ENCODE data around the gene ALG1L2.
"Not testable (repeated sequence)": the region's sequence is repeated elsewhere in the genome, so short reads cannot be mapped to it uniquely, and the experiment has no call there.

The ALG1L2 gene, protein sequence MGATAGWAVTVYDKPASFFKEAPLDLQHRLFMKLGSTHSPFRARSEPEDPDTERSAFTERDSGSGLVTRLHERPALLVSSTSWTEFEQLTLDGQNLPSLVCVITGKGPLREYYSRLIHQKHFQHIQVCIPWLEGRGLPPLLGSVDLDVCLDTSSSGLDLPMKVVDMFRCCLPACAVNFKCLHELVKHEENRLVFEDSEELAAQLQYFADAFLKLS
- total RNA-seq = 0.13 to 1.1 reads per million in 2 experiments

DNA sequence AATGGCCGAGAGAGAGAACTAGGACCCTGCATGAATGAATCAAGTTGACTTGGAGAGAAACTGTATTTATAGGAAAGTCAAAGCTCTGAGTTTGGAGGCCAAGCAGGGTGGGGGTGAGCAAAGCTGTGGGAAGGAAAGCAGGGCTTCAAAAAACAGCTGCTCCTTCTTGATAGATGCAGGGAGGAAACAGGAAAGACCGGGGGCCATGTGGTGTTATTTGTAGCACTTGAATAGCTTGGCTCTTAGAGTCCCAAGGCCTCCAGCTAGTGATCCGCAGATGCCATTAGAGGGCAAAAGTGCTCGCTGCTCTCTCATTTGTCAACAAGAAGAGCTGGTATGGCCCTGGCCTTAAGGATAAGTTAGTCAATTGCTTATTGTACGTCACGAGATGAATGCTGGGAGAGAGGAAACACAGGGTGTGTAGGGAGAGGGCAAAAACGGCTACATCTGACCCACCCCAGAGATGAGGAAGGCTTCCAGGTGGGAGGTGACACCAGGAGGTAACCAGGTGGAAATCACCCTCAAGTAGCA lies at the start of gene ALG1L2:
Gene ALG1L2 (plus strand): TSS at position 481 of the 531 bp plus-strand sequence. CDS start 186 bp downstream, outside the sequence.
- no peak for DNase-seq (ENCODE audit: low read depth)

DNA sequence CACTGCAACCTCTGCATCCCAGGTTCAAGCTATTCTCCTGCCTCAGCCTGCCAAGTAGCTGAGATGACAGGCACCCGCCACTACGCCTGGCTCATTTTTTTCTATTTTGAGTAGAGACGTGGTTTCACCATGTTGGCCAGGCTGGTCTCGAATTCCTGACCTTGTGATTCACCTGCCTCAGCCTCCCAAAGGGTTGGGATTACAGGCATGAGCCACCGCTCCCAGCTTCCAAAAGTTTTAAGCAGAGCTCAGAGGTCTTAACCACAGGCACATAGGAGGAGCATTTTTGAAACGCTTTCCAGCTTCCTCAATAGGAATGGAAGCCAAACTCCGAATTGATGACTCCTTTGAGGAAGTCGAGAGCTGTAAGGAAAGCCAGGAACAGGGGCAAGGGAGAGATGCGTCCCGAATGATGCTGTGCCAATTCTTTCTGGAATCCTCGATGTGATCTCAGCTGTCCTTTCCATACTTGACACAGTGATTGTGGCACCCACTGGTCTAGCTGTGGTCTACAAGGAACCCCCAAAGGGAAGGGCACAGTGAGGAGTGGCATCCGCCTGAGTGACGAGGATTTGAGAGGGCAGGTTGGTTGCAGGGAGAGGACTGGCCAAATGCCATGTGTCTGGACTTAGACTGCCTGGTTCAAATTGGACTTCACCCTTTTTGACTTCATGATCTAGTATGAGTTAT lies 44.4 kb upstream of the ALG1L2 start:
- DNase-seq (ENCODE audit: low read depth) = not testable (repeated sequence)

DNA sequence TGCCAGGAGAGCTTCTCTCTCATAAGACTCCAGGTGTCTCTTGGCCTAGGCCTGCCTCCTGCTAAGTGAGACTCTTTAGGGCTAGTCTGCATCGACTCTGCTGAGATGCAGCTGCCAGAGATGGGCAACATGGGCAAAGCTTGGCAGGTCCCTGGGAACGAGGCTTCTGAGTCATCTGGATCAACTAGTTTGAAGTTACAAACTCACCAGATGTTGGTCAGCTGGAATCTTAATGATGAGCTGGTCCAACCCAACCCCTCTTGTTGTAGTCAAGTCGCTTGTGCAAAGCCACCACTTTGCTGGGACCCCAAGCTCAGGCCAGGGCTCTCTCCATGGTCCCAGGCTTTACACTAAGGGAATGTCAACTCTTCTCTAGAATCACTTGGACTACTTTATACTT lies 38.9 kb upstream of the ALG1L2 start:
- not testable (repeated sequence) for DNase-seq (ENCODE audit: low read depth)

DNA sequence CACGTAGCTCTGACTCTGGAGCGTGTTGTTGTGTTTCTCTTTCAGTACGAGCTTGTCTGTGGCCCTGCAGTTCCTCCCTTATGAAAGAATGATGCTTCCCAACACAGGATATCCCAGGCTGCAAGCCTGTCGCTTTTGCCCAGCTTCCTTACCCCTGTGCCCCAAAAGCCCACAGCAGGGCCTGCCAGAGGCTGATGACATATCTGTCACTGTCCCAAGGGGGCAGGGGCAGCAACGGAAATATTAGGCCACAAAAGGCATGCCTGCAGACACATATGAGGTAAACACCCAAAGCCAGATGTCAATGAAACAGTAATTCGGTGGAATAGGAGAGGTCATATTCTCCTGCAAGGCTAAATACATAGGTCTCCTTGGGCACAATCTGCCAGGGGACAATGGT lies 38.0 kb upstream of the ALG1L2 start:
- DNase-seq (ENCODE audit: low read depth) = not testable (repeated sequence)

DNA sequence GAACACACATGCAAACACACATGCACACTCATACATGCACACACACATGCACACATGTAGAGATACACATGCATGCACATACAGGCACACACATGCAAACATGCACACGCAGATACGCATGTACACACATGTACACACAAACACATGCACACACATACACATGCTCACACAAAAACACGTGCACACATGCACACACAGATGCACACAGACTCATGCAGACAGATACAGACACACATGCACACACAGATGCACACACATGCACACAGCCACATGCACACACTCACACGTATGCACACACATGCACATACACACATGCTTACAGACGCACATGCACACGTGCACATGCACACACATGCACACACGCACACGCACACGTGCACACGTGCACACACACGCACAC lies 37.3 kb upstream of the ALG1L2 start:
- no peak for DNase-seq (ENCODE audit: low read depth)

DNA sequence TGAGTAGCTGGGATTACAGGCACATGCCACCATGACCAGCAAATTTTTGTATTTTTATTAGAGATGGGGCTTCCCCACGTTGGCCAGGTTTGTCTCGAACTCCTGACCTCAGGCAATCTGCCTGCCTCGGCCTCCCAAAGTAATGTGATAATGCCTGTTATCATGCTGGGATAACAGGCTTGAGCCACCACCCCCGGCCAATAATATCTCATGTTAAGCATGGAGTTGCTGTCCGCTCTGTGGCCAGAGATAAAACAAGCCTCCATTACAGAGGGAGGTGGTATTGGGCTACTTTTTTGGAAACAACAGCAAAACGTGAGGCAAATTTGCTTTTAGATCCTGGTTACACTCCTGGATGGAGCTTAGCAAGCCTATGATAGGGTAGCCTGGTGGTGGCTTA lies 32.9 kb upstream of the ALG1L2 start:
- DNase-seq (ENCODE audit: low read depth) = no peak

DNA sequence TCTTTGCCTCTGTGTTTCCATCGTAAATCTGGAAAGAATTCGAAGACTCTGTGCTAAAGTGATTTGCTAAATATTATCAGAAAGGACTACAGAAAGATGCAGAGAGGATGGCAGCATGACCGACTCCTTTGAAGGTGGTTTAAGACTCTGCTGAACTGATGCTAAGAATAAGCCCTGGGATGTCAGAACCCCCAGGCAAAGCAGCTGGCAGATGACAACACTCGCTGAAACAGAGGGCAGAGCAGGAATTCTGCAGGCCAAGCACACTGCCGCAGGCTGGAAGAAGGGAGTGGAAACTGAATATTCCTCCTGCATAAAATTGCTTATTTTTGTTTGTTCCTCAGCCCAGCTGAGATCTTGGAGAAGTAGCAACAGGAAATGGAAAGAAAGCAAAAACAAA lies 29.3 kb upstream of the ALG1L2 start:
- not testable (repeated sequence) for DNase-seq (ENCODE audit: low read depth)

DNA sequence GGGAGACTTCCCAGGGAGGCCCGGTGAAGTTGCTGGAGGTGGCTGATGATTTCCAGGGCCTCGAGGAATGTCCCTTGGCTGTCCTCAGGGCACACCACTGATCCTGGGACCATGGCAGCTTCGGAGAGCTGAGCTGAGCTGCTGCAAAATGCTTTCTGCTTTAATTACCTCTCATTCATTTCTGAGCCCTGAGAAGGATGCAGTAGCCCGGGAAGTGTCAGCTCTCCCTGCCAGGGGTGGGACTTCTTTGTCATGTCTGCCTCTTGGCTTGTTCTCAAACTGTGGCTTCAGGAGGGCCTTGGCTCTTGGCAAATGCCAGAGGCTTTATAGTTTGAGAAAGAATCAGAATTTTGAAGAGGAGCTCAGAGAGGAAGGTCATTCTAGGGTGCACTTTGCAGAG lies 28.7 kb upstream of the ALG1L2 start:
- not testable (repeated sequence) for DNase-seq (ENCODE audit: low read depth)

DNA sequence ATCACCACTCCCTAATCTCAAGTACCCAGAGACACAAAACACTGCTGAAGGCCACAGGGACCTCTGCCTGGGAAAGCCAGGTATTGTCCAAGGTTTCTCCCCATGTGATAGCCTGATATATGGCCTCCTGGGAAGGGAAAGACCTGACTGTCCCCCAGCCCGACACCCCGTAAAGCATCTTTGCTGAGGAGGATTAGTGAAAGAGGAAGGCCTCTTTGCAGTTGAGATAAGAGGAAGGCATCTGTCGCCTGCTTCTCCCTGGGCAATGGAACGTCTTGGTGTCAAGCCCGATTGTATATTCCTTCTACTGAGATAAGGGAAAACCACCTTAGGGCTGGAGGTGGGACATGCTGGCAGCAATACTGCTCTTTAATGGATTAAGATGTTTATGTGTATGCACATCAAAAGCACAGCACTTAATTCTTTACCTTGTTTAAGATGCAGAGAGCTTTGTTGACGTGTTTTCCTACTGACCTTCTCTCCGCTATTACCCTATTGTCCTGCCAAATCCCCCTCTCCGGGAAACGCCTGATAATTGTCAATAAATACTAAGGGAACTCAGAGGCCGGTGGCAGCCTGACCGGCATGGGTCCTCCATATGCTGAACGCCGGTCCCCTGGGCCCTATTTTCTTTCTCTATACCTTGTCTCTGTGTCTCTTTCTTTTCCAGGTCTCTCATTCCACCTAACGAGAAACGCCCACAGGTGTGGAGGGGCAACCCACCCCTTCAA lies 23.9 kb upstream of the ALG1L2 start:
- not testable (repeated sequence) for DNase-seq (ENCODE audit: low read depth)

DNA sequence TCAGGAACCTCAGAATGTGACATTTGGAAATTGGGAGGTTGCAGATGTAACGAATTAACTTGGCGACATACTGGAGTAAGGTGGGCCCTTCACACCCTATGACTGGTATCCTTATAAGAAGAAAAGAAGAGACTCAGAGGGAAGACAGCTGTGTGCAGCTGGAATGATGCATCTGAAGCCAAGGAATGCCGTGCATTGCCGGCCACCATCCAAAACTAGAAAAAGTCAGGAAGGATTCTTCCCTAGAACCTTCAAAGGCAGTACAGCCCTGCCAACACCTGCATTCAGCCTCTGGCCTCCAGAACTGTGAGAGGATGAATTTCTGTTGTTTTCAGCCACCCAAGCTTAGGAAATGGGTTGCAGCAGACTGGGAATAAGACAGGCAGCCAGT lies 23.4 kb upstream of the ALG1L2 start:
- not testable (repeated sequence) for DNase-seq (ENCODE audit: low read depth)

DNA sequence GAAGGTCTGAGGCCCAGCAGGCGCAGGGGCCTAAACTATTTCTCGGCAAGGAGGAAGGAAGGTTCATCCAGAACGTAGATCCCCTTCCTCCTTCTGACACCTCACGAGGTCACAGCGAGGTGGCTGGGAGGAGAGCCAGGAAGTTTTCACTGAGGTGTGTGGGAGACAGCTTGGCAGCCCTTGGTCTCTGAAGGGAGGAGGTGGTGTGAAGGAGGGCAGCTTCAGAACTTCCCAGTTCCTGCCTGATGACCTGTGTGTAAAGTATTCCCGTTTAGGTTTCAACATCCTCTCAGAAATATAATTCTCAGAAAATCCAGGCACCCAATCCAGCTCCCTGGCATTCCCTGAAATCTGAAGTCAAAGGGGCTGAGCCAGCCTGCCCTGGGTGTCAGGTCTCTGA lies 22.9 kb upstream of the ALG1L2 start:
- not testable (repeated sequence) for DNase-seq (ENCODE audit: low read depth)

DNA sequence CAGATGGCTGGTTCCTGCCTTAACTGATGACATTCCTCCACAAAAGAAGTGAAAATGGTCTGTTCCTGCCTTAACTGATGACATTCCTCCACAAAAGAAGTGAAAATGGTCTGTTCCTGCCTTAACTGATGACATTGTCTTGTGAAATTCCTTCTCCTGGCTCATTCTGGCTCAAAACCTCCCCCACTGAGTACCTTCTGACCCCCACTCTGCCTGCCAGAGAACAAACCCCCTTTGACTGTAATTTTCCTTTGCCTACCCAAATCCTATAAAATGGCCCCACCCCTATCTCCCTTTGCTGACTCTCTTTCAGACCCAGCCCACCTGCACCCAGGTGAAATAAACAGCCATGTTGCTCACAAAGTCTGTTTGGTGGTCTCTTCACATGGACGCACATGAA lies 22.5 kb upstream of the ALG1L2 start:
- DNase-seq (ENCODE audit: low read depth) = not testable (repeated sequence)

DNA sequence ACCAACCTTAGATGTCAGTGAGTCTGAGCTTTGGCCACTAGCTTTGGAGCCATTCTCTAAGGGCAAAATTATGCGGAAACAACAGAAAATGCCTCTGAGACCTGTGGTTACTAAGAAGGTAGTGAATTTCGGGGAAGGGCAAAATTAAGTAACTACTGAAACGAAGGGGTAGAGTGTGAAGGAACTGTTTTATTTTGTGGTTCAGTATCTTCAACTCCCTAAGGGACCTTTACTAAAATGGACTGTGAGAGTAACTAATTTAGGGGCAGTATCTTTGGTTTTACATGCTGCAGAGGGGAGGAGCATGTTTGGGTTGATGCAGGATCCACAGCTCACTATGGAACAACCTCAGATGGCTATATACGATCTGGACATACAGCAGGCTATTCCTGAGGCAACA lies 8.0 kb upstream of the ALG1L2 start:
- no peak for DNase-seq (ENCODE audit: low read depth)

DNA sequence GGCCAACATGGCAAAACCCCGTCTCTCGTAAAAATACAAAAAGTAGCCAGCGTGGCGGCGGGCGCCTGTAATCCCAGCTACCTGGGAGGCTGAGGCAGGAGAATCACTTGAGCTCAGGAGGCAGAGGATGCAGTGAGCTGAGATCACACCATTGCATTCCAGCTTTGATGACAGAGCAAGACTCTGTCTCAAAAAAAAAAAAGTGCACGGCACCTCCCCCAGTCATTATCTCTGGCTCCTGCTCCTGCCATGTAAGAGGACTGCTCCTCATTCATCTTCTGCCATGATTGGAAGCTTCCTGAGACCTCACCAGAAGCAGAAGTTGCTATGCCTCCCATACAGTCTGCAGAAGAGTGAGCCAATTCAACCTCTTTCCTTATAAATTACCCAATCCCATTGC lies 4.0 kb upstream of the ALG1L2 start:
- no peak for DNase-seq (ENCODE audit: low read depth)

DNA sequence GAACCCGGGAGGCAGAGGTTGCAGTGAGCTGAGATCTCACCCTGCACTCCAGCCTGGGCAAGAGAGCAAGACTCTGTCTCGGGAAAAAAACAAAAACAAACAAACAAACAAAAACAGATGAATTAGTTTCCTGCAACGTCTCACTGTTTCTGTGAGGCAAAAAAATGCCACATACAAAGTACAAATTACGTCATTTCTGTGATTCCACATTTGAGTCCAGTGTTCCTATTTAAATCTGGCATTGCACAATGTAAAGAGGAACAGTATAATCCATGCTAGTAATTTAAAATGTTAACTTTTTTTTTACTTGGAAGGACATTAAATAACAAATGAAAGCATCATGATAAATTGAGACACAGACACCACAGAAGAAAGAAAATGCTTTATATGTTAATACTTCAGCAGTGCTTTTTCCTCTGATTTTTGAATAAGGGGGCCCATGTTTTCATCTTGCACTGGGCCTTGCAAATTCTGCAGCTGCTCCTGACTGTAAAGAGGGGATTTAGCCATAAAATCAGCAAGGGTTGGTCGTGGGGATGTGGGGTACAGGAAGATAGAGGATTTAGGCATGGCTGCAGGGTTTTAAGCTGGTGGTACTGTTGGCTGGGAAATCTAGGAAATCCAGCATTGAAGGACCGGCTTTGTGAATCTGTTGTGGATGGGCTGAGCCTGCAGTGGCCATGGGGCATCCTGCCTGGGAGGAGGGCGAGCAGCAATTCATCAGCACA lies 1.9 kb downstream of the ALG1L2 start:
- not testable (repeated sequence) for DNase-seq (ENCODE audit: low read depth)

DNA sequence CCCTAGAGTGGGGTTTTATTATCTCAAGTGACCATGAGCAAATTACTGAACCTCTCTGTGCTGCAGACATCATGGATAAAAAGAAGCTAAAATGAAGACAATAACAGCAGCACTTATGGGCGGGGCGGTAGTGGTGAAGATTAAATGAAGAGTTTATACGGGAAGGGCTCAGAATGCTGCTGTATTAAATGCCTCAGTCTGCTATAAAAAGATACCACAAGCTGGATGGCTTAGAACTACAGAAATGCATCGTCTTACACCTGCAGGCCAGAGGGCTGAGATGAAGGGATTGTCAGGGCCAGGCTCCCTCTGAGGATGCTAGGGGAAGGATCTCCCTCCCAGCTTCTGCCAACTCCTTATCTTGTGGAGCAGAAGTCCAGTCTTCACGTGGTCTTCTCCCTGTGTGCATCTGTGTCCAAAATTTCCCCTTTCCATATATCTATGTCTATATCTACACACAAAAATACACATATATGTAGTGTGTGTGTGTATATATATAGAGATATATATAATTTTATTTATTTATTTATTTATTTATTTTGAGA lies 2.9 kb downstream of the ALG1L2 start:
- no peak for DNase-seq (ENCODE audit: low read depth)

DNA sequence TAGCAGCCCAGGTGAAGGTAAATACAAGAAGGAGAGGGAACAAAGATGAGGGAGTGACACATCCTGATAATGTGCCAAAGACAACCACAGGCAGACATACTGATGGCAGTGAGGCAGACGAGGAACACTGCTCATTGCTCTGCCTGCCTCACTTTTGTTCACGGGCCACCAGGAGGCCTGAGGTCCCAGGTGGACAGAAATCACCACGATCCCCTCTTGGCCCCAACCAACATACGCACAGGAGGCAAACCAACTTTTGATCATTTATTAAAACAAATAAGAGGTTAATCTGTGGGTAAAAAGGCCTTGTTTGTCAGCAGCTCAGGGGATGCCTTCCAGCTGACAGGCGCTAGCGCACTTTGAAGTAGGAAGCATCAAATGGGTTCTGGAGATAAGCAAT lies 4.2 kb downstream of the ALG1L2 start:
- DNase-seq (ENCODE audit: low read depth) = no peak

DNA sequence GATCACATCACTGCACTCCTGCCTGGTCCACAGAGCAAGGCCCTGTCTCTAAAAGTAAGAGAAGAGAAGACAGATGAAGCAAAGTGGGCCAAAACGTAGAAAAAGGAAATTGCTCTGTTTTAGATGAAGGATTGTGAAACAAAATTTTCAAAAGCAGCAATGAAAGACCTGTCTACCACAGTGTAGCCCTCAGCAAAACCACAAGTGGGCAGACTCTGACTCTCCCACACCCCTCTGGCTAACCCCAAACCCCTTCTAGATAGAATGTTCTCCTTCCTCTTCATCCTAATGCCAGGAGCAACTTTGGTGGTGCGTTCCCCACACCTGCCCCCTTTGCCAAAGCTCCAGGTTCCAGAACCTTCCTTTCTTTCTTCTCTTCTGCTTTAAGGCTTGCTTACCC lies 5.0 kb downstream of the ALG1L2 start:
- not testable (repeated sequence) for DNase-seq (ENCODE audit: low read depth)

DNA sequence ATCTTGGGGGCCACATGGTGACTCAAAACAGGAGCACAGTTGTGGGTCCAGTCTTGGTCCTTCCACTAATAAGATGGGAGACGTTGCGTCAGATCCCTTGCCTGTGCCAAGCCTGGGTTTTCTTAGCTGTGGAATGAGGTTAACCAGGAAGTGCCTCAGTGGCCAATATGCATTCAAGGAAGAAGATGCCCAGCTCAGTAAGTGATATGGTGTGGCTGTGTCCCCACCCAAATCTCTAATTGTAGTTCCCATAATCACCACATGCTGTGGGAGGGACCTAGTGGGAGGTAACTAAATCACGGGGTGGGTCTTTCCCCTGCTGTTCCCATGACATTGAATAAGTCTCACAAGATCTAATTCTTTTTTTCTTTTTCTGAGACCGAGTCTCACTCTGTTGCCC lies 6.4 kb downstream of the ALG1L2 start:
- DNase-seq (ENCODE audit: low read depth) = no peak

DNA sequence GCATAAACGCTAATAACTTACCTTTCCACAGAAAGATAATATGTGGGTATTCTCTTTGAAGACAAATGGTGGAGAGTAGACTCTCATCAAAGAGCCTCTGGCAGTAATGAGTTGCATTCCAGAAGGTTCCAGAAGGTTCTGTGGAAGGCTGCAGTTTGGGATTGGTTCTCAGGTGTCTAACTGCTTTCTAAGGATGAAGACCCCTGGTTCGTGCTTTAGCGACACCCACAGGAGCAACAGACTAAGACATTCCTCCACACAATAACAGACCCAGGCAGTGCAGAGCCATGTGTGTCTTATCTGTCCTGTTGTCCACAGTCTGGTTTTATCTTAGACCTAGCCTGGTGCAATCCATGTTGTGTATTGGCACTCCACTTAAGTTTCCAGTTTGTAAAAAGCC lies 9.1 kb downstream of the ALG1L2 start:
- DNase-seq (ENCODE audit: low read depth) = not testable (repeated sequence)

DNA sequence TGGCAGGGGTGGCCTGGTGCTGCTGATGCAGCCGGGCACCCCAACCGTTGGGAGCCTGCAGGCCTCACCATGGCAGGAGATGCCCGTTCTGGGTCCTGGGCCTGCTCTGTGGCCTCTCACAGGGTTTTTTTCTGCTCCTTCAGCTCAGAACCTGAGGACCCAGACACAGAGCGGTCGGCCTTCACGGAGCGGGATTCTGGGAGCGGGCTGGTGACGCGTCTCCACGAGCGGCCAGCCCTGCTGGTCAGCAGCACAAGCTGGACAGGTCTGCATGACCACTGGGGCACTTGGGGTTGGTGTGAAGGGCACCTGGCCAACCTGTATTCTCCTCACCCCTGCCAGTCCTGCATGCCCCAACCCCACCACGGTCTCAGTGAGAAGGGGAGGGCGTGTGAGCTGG lies 10.3 kb downstream of the ALG1L2 start:
- DNase-seq (ENCODE audit: low read depth) = no peak
